Hepatocyte (in vitro differentiated cells): ENCODE results near the gene GARIN3. TPM values are rescaled to one million over a fixed set of nuclear protein-coding genes. Genes with fewer than 3 reads are reported as not detected.

Source experiments
- DNase-seq: peaks from one replicate; pipeline ENCODE4 v3.0.0-alpha.2; 2016; ENCODE audit warnings: low spot score
- H2AFZ ChIP-seq: fragments of 200-600 bp; sonication (generic); 2 replicates; pipeline ENCODE4 v1.6.0; 2016; ENCODE audit warnings: antibody characterized with exemption, mild to moderate bottlenecking
- H3K27ac ChIP-seq: fragments of 200-600 bp; sonication (generic); 2 replicates; pipeline ENCODE4 v1.5.1; 2016; ENCODE audit warnings: mild to moderate bottlenecking
- H3K27me3 ChIP-seq: fragments of 200-600 bp; sonication (generic); 2 replicates; pipeline ENCODE4 v1.6.1; 2016
- H3K36me3 ChIP-seq: fragments of 200-600 bp; sonication (generic); replicated peaks from 2 replicates; pipeline ENCODE4 v1.5.1; 2016; ENCODE audit warnings: low read depth; ENCODE audit not compliant: insufficient read depth
- H3K4me1 ChIP-seq: fragments of 200-600 bp; sonication (generic); 2 replicates; pipeline ENCODE4 v1.5.1; 2016; ENCODE audit warnings: mild to moderate bottlenecking, moderate library complexity; ENCODE audit not compliant: insufficient read depth
- H3K4me2 ChIP-seq: fragments of 200-600 bp; sonication (generic); 2 replicates; pipeline ENCODE4 v1.6.0; 2016
- H3K4me3 ChIP-seq: fragments of 200-600 bp; sonication (generic); 2 replicates; pipeline ENCODE4 v1.5.1; 2016; ENCODE audit warnings: mild to moderate bottlenecking
- H3K79me2 ChIP-seq: fragments of 200-600 bp; sonication (generic); 2 replicates; pipeline ENCODE4 v1.6.0; 2017; ENCODE audit warnings: mild to moderate bottlenecking
- H3K9me2 ChIP-seq: fragments of 200-600 bp; sonication (generic); replicated peaks from 2 replicates; pipeline ENCODE4 v1.6.0; 2017; ENCODE audit warnings: mild to moderate bottlenecking; ENCODE audit not compliant: insufficient read depth
- H3K9me3 ChIP-seq: fragments of 200-600 bp; sonication (generic); 2 replicates; pipeline ENCODE4 v1.5.1; 2016; ENCODE audit warnings: low read depth, mild to moderate bottlenecking
- H4K20me1 ChIP-seq: fragments of 200-600 bp; sonication (generic); 2 replicates; pipeline ENCODE4 v1.6.0; 2016; ENCODE audit warnings: mild to moderate bottlenecking; ENCODE audit not compliant: insufficient read depth, poor library complexity, severe bottlenecking
- EZH2 ChIP-seq: fragments of 200-600 bp; sonication (generic); IDR thresholded peaks from 2 replicates; pipeline ENCODE4 v1.6.1; 2016; ENCODE audit warnings: antibody characterized with exemption, mild to moderate bottlenecking, borderline replicate concordance
- EZH2phosphoT487 ChIP-seq: fragments of 200-600 bp; sonication (generic); IDR thresholded peaks from one replicate; pipeline ENCODE4 v1.6.1; 2018; ENCODE audit warnings: antibody characterized with exemption, mild to moderate bottlenecking, low read depth, moderate library complexity; ENCODE audit not compliant: unreplicated experiment, severe bottlenecking
- WGBS: methylation state at CpG from one replicate; pipeline ENCODE4 v1.1.6; 2016; ENCODE audit warnings: low lambda C conversion rate; ENCODE audit errors: missing lambda C conversion rate; 5-methylcytosine and 5-hydroxymethylcytosine counted together
- polyA plus RNA-seq: library from polyadenylated mRNA; unstranded; fragments of >200 nt; fragmentation: Nextera tagmentation; extraction: Ambion mirVana; gene quantifications from 2 replicates; pipeline ENCODE4 v1.2.1, GENCODE V29; 2016
- total RNA-seq: library from RNA; depleted of rRNA; stranded (reverse); fragments of >200 nt; gene quantifications from 2 replicates; pipeline ENCODE4 v1.2.3, GENCODE V29; 2014
- TF ChIP-seq, protein P1 (sequence below): fragments of 200-600 bp; sonication (generic); IDR thresholded peaks from 2 replicates; pipeline ENCODE4 v1.5.1; 2016; ENCODE audit warnings: antibody characterized with exemption, mild to moderate bottlenecking; ENCODE audit not compliant: poor library complexity

Gene GARIN3
- total and polyA plus RNA-seq, 2 experiments from 2014 or later = not detected

DNA sequence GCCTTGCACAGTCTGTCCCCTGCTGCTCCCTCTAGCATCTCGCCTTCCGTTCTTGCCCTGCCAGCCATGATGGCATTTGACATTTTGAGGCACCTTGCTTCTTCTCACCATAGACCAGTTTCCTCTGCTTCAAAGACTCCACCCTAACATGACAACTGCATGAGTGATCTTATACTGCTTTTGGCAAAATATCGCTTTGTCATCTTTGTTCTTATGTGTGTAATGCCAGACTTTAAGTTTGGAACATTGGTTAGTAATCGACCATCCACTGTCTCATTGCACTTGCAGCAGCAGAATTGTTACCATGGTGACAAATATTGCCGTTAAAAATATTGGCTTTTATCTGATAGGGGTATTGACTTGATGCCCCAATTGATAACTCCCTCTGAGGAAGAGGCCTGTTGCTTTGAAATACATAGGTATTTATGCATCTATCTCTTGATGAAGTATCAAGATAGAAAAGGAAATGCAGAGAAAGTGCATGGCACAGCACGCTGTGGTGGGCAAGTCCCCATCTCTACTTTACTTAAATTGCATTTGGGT lies 6.8 kb downstream of the GARIN3 start:
- Histone ChIP-seq H3K79me2 (no peaks in the 10 kb centered on the region), H3K27me3 (peaks cover 7% of the 10 kb centered on the region), H2AFZ (no peak overlapping the region), H3K36me3 (no peaks in the 10 kb centered on the region), H3K9me3 (no peaks in the 10 kb centered on the region), H3K4me2 (no peak overlapping the region), H3K4me1 (no peaks in the 10 kb centered on the region), H3K9me2 (no peaks in the 10 kb centered on the region), H3K4me3 (no peak overlapping the region), H3K27ac (no peak overlapping the region), H4K20me1 (no peaks in the 10 kb centered on the region)
- TF ChIP-seq, protein P1, sequence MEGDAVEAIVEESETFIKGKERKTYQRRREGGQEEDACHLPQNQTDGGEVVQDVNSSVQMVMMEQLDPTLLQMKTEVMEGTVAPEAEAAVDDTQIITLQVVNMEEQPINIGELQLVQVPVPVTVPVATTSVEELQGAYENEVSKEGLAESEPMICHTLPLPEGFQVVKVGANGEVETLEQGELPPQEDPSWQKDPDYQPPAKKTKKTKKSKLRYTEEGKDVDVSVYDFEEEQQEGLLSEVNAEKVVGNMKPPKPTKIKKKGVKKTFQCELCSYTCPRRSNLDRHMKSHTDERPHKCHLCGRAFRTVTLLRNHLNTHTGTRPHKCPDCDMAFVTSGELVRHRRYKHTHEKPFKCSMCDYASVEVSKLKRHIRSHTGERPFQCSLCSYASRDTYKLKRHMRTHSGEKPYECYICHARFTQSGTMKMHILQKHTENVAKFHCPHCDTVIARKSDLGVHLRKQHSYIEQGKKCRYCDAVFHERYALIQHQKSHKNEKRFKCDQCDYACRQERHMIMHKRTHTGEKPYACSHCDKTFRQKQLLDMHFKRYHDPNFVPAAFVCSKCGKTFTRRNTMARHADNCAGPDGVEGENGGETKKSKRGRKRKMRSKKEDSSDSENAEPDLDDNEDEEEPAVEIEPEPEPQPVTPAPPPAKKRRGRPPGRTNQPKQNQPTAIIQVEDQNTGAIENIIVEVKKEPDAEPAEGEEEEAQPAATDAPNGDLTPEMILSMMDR = no peak
- TF ChIP-seq EZH2phosphoT487 (no peak), EZH2 (no peak)
- DNase-seq = no peak
- 93% methylated on average over 6 of the region's 6 CpGs for WGBS

- H4K20me1 ChIP-seq = no peaks in the 10 kb centered on the region
- H3K36me3 ChIP-seq = no peaks in the 10 kb centered on the region
- H3K4me2 ChIP-seq = no peak overlapping the region
- no peak overlapping the region for H3K27ac ChIP-seq
- peaks cover 7% of the 10 kb centered on the region for H3K27me3 ChIP-seq
- H2AFZ ChIP-seq = no peak overlapping the region
- TF ChIP-seq EZH2 = no peak
- TF ChIP-seq, protein P1 = no peak
- no peaks in the 10 kb centered on the region for H3K9me3 ChIP-seq
- H3K9me2 ChIP-seq = no peaks in the 10 kb centered on the region
- no peaks in the 10 kb centered on the region for H3K79me2 ChIP-seq
- no peak for DNase-seq
- H3K4me1 ChIP-seq = no peaks in the 10 kb centered on the region
- no peak overlapping the region for H3K4me3 ChIP-seq
- WGBS = 83% methylated on average over 1 of the region's 1 CpG
Measured at GRCh38 chr5:157157293-157157891, 8.7 kb downstream of the GARIN3 start.

GRCh38 chr5:157155297-157155696 lies 10.8 kb downstream of the GARIN3 start:
- H3K4me1 ChIP-seq = no peaks in the 10 kb centered on the region
- 87% methylated on average over 3 of the region's 3 CpGs for WGBS

More at GRCh38 chr5:157155297-157155696, 10.8 kb downstream of the GARIN3 start:
- H3K27ac ChIP-seq = no peak overlapping the region
- H3K4me2 ChIP-seq = no peak overlapping the region
- no peaks in the 10 kb centered on the region for H3K79me2 ChIP-seq
- no peaks in the 10 kb centered on the region for H3K27me3 ChIP-seq
- TF ChIP-seq EZH2phosphoT487 (no peak), EZH2 (no peak)
- TF ChIP-seq, protein P1 = no peak
- no peak overlapping the region for H2AFZ ChIP-seq
- no peaks in the 10 kb centered on the region for H3K9me3 ChIP-seq
- no peak for DNase-seq
- no peak overlapping the region for H3K4me3 ChIP-seq
- H3K36me3 ChIP-seq = no peaks in the 10 kb centered on the region
- no peaks in the 10 kb centered on the region for H4K20me1 ChIP-seq
- no peaks in the 10 kb centered on the region for H3K9me2 ChIP-seq
